ENCODE measurements around the gene SPSB3.

- TF ChIP-seq CTCF (optimal IDR thresholded peaks at IDR 0.05 in 1 of 3, IDR thresholded peaks at IDR 0.05 in 1 of 3, conservative IDR thresholded peaks at IDR 0.05 in 1 of 3; ENCODE audit: extremely low read depth in 1 of 3, insufficient read depth in 2 of 3, low read length in 3 of 3) (no peak), EZH2 (IDR thresholded peaks at IDR 0.05; ENCODE audit: low read length) (no peak)
These were observed 8.4 kb upstream of the SPSB3 start for GRCh38 chr16:1790611-1791255.
